Measurements from ENCODE around the gene AMELX.

The AMELX gene

DNA sequence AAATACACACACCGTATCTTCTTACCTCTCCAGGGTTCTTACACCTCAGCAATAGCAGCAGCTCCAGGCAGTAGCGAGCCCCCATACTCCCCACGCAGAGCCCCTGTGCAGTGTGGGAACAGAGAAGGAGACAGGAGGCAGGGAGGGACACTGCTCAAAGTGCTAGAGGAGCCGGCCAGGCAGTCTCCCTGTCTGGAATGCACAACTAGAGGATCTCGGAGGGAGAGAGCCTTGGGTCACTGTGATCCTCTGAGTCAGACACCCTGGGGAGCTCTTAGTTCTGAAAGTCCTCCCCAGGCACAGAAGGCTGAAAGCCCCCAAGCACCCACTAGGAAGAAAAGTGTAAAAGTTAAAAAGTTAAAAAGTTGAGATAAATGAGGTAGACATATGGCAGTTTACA, 16.0 kb downstream of the AMELX start:
- H3K36me3 ChIP-seq (ENCODE audit: control insufficient read depth in 1 of 2, insufficient read depth in 2 of 2, low read length in 2 of 2) = no peaks in the 10 kb centered on the region
- H3K27ac ChIP-seq (ENCODE audit: low read length) = no peak overlapping the region
- no peak overlapping the region for H3K4me3 ChIP-seq (ENCODE audit: low read depth in 1 of 2, low read length in 2 of 2)

DNA sequence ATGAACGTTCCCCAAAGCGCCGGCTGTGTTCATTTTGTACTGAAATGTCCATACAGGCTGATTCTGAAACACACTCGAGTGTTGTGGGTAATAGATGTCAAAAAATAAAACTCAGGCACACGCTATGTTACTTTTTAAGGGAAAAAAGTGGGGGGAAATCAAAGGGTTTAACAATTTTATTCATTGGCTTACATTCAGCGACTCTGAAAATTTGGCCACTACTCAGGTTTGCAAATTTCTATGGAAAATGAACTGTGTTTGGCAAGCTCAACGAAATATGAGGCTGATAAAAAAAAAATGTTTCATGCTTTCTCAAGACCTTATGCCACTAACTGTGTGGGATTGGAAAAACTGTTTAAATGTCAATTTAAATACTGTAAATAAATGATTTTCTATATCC, 18.5 kb downstream of the AMELX start:
- Histone ChIP-seq H3K4me3 (ENCODE audit: low read depth in 1 of 2, low read length in 2 of 2) (no peak overlapping the region), H3K27ac (ENCODE audit: low read length) (no peak overlapping the region), H3K36me3 (ENCODE audit: control insufficient read depth in 1 of 2, insufficient read depth in 2 of 2, low read length in 2 of 2) (no peaks in the 10 kb centered on the region), H3K9me3 (ENCODE audit: control insufficient read depth in 1 of 2, low read length in 2 of 2) (no peaks in the 10 kb centered on the region), H3K4me1 (ENCODE audit: control insufficient read depth in 1 of 2, insufficient read depth in 2 of 2, low read length in 2 of 2) (peaks cover 0 to 3% of the 10 kb centered on the region in 2 donors), H3K27me3 (ENCODE audit: low read depth, low read length) (no peaks in the 10 kb centered on the region)

More for the DNA sequence above, 16.0 kb downstream of the AMELX start:
- Histone ChIP-seq H3K9me3 (ENCODE audit: control insufficient read depth in 1 of 2, low read length in 2 of 2) (no peaks in the 10 kb centered on the region), H3K27me3 (ENCODE audit: low read depth, low read length) (no peaks in the 10 kb centered on the region), H3K4me1 (ENCODE audit: control insufficient read depth in 1 of 2, insufficient read depth in 2 of 2, low read length in 2 of 2) (peaks cover 0 to 9% of the 10 kb centered on the region in 2 donors)

DNA sequence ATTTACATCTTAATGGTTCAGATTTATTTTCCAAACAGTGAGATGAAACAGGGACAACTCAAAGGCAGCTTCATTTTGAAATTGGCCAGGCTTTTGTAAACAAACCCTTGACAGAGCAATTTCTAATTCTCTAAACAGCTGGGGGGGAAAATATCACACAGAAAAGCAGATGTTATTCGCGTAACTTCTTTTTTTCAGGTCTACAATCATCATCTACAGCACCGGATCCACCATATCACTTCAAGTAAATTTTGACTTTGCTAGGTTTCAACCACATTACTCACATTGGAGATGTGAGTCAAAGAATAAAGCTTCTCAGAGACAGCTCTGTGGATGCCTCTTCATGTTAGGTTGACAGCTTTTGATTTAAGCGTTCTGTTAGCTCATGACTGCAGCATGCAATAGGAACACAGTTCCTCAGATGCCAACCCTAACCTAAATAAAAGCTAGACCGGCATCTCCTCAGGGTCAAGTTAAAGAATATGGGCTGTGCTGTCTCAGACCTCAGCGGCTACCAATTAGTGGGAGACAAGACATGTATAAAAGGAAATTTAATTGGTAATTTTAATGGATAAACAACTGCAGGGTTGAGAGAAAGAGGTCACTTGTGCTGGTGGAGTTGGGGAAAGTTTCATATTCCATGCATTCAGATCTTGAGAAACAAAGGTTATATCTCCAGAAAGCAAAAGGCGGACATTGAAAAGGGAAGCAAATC, 26.8 kb downstream of the AMELX start:
- no peaks in the 10 kb centered on the region for H3K36me3 ChIP-seq (ENCODE audit: control insufficient read depth in 1 of 2, insufficient read depth in 2 of 2, low read length in 2 of 2)
- no peak overlapping the region for H3K4me3 ChIP-seq (ENCODE audit: low read depth in 1 of 2, low read length in 2 of 2)
- H3K27ac ChIP-seq (ENCODE audit: low read length) = no peak overlapping the region
- H3K9me3 ChIP-seq (ENCODE audit: control insufficient read depth in 1 of 2, low read length in 2 of 2) = peaks cover 0 to 5% of the 10 kb centered on the region in 2 donors
- no peaks in the 10 kb centered on the region for H3K27me3 ChIP-seq (ENCODE audit: low read depth, low read length)
- H3K4me1 ChIP-seq (ENCODE audit: control insufficient read depth in 1 of 2, insufficient read depth in 2 of 2, low read length in 2 of 2) = peaks cover 0 to 3% of the 10 kb centered on the region in 2 donors

DNA sequence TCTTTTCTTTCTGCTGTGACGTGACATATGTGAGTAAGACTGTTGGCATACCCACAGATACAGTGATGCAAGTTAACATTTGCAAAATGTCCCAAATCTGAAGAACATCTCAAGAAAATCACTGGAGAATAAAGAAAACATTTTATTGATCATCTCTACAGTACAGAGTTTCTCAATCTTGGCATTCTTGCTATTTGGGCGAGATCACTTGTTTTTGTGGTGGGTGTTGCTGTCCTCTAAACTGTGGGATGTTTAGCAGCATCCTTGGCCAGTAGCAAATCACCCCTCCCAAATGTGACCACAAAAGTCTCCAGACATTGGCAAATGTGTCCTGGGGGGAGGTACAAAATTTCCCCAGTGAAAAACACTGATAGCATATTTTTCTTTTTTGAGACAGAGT, 28.8 kb downstream of the AMELX start:
- Histone ChIP-seq H3K27me3 (ENCODE audit: low read depth, low read length) (no peaks in the 10 kb centered on the region), H3K4me3 (ENCODE audit: low read depth in 1 of 2, low read length in 2 of 2) (no peak overlapping the region), H3K9me3 (ENCODE audit: control insufficient read depth in 1 of 2, low read length in 2 of 2) (peaks cover 0 to 5% of the 10 kb centered on the region in 2 donors), H3K27ac (ENCODE audit: low read length) (no peak overlapping the region), H3K36me3 (ENCODE audit: control insufficient read depth in 1 of 2, insufficient read depth in 2 of 2, low read length in 2 of 2) (no peaks in the 10 kb centered on the region), H3K4me1 (ENCODE audit: control insufficient read depth in 1 of 2, insufficient read depth in 2 of 2, low read length in 2 of 2) (peaks cover 0 to 3% of the 10 kb centered on the region in 2 donors)

DNA sequence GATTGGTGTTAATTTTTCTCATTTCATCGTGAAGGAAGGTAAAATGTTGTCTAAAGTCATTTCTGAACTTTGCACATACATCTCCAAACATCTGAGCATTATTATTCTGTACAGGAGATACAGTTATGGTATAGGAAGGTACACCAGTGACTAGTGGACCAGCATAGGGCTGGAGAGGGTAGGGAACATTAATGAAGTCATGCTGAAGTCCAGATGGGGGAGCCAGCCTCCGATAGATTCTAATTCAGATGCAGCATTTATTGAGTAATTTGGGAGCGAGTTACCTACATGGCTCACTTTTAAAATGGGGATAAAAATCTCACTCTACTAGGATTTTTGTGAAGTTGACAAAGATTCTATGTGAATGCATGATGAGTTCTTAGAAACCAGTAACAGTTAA, 34.9 kb downstream of the AMELX start:
- no peak overlapping the region for H3K4me3 ChIP-seq (ENCODE audit: low read depth in 1 of 2, low read length in 2 of 2)
- H3K9me3 ChIP-seq (ENCODE audit: control insufficient read depth in 1 of 2, low read length in 2 of 2) = peaks cover 0 to 5% of the 10 kb centered on the region in 2 donors
- no peak overlapping the region for H3K27ac ChIP-seq (ENCODE audit: low read length)
- no peaks in the 10 kb centered on the region for H3K4me1 ChIP-seq (ENCODE audit: control insufficient read depth in 1 of 2, insufficient read depth in 2 of 2, low read length in 2 of 2)
- H3K36me3 ChIP-seq (ENCODE audit: control insufficient read depth in 1 of 2, insufficient read depth in 2 of 2, low read length in 2 of 2) = no peaks in the 10 kb centered on the region
- H3K27me3 ChIP-seq (ENCODE audit: low read depth, low read length) = no peaks in the 10 kb centered on the region

DNA sequence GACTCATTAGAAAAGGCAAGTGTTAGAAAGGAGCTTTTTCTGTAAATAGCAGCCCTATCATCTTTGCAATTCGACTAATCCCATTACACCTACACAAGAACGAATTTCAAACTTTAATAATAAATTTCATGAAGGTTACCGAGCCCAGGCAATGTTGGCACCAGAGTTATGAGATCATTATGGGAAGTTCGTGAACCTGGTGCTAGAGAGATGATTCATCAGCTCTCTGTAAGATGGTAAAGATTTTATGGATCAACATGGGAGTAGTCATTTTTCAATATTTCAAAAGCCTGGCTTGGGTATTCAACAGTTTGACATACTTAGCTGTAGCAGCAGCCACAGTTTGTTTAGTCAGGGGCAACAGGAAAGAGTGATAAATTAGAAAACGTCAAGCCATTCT, 35.8 kb downstream of the AMELX start:
- Histone ChIP-seq H3K4me3 (ENCODE audit: low read depth in 1 of 2, low read length in 2 of 2) (no peak overlapping the region), H3K9me3 (ENCODE audit: control insufficient read depth in 1 of 2, low read length in 2 of 2) (peaks cover 0 to 4% of the 10 kb centered on the region in 2 donors), H3K4me1 (ENCODE audit: control insufficient read depth in 1 of 2, insufficient read depth in 2 of 2, low read length in 2 of 2) (no peaks in the 10 kb centered on the region), H3K27ac (ENCODE audit: low read length) (no peak overlapping the region), H3K36me3 (ENCODE audit: control insufficient read depth in 1 of 2, insufficient read depth in 2 of 2, low read length in 2 of 2) (no peaks in the 10 kb centered on the region), H3K27me3 (ENCODE audit: low read depth, low read length) (no peaks in the 10 kb centered on the region)

DNA sequence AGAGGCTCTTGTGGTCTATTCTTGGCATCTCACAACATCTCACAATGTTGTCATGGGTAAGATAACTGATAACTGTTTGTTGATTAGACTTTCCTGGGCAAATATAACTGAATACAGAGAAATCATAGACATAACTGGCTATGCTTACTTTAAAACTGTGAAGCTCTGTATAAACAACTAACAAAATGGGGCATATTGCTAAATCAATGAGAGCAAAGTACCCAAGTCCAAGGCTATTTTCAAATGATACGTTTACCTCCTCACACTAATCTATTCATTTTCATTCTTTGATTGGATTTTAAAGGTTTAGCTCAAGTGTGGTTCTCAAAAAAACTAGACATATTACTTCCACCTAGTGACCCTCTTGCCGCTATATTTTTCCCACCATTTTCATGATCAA, 38.6 kb downstream of the AMELX start:
- no peaks in the 10 kb centered on the region for H3K4me1 ChIP-seq (ENCODE audit: control insufficient read depth in 1 of 2, insufficient read depth in 2 of 2, low read length in 2 of 2)

DNA sequence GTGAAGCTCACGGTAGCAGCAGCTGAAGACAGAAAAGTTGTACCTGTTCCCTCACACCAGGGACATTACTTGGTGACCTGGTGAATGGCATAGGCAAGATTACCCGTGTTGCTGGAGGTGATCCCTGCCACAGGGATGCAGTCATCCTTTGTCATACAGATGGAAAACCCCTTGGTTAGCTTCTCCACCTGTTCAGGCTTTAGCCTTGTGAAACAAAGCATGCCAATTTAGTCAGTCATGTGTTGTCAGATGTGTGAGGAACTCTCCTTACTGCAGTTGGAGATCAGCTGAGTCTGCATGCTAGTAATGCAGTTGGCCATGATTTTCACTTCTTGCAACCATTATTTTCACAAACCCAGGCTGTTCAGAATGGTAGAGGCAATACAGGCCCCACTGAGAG, 41.0 kb downstream of the AMELX start:
- Histone ChIP-seq H3K9me3 (ENCODE audit: control insufficient read depth in 1 of 2, low read length in 2 of 2) (no peaks in the 10 kb centered on the region), H3K27ac (ENCODE audit: low read length) (no peak overlapping the region), H3K4me1 (ENCODE audit: control insufficient read depth in 1 of 2, insufficient read depth in 2 of 2, low read length in 2 of 2) (no peaks in the 10 kb centered on the region), H3K4me3 (ENCODE audit: low read depth in 1 of 2, low read length in 2 of 2) (no peak overlapping the region), H3K27me3 (ENCODE audit: low read depth, low read length) (no peaks in the 10 kb centered on the region), H3K36me3 (ENCODE audit: control insufficient read depth in 1 of 2, insufficient read depth in 2 of 2, low read length in 2 of 2) (no peaks in the 10 kb centered on the region)

More for the DNA sequence above, 38.6 kb downstream of the AMELX start:
- Histone ChIP-seq H3K36me3 (ENCODE audit: control insufficient read depth in 1 of 2, insufficient read depth in 2 of 2, low read length in 2 of 2) (no peaks in the 10 kb centered on the region), H3K27me3 (ENCODE audit: low read depth, low read length) (no peaks in the 10 kb centered on the region), H3K9me3 (ENCODE audit: control insufficient read depth in 1 of 2, low read length in 2 of 2) (no peaks in the 10 kb centered on the region), H3K4me3 (ENCODE audit: low read depth in 1 of 2, low read length in 2 of 2) (no peak overlapping the region), H3K27ac (ENCODE audit: low read length) (no peak overlapping the region)

DNA sequence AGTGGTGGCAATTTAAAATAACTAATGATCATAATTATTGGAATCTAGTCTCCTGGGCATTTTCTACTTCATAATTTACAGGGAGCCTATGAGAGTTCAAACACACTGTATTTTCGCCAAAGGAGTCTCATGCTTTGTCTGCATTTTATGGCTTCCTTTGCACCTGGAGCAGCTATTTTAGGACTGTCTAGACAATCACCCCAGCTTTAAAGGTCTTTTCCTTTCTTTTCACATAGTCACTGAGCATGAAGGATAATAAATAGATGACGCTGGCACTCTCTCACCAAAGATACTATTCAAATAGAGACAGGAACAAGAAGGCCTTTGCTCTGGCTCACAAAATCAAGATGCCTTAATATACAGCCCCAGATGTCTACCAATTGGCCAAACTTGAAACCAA, 43.0 kb downstream of the AMELX start:
- no peak overlapping the region for H3K4me3 ChIP-seq (ENCODE audit: low read depth in 1 of 2, low read length in 2 of 2)
- H3K27ac ChIP-seq (ENCODE audit: low read length) = no peak overlapping the region
- H3K4me1 ChIP-seq (ENCODE audit: control insufficient read depth in 1 of 2, insufficient read depth in 2 of 2, low read length in 2 of 2) = no peaks in the 10 kb centered on the region
- no peaks in the 10 kb centered on the region for H3K9me3 ChIP-seq (ENCODE audit: control insufficient read depth in 1 of 2, low read length in 2 of 2)
- H3K27me3 ChIP-seq (ENCODE audit: low read depth, low read length) = no peaks in the 10 kb centered on the region
- H3K36me3 ChIP-seq (ENCODE audit: control insufficient read depth in 1 of 2, insufficient read depth in 2 of 2, low read length in 2 of 2) = no peaks in the 10 kb centered on the region

DNA sequence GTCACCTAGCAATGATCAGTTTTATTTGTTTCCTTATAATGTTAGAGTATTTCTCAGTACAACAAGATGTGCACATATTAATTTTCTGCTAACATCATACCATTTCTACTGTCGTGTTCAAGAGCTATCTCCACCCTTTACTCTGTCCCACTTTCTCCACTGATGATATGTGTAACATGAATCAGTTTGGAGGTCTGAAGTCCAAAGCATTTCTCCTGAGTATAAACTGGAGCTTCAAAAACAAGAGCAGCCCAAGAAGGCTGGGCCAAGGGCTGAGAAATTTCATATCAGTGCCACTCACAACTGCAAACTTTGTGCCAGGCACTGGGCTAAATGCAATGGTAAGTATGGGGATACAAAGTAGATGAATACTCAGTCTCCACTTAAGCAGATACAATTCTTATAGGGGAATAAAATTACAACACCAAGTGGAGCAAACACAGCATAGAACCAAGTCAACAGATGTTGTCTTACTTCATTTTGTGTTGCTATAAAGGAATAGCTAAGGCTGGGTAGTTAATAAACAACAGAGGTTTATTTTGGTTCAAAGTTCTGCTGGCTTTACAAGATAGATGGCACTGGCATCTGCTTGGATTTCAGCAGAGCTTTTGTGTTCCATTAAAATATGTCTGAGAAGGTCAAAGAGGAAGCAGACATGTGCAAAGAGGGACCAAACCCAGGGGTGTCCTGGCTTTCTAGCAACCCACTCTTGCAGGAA, 44.2 kb downstream of the AMELX start:
- Histone ChIP-seq H3K4me3 (ENCODE audit: low read depth in 1 of 2, low read length in 2 of 2) (no peak overlapping the region), H3K27me3 (ENCODE audit: low read depth, low read length) (no peaks in the 10 kb centered on the region), H3K4me1 (ENCODE audit: control insufficient read depth in 1 of 2, insufficient read depth in 2 of 2, low read length in 2 of 2) (no peaks in the 10 kb centered on the region), H3K27ac (ENCODE audit: low read length) (no peak overlapping the region), H3K36me3 (ENCODE audit: control insufficient read depth in 1 of 2, insufficient read depth in 2 of 2, low read length in 2 of 2) (no peaks in the 10 kb centered on the region), H3K9me3 (ENCODE audit: control insufficient read depth in 1 of 2, low read length in 2 of 2) (no peaks in the 10 kb centered on the region)

DNA sequence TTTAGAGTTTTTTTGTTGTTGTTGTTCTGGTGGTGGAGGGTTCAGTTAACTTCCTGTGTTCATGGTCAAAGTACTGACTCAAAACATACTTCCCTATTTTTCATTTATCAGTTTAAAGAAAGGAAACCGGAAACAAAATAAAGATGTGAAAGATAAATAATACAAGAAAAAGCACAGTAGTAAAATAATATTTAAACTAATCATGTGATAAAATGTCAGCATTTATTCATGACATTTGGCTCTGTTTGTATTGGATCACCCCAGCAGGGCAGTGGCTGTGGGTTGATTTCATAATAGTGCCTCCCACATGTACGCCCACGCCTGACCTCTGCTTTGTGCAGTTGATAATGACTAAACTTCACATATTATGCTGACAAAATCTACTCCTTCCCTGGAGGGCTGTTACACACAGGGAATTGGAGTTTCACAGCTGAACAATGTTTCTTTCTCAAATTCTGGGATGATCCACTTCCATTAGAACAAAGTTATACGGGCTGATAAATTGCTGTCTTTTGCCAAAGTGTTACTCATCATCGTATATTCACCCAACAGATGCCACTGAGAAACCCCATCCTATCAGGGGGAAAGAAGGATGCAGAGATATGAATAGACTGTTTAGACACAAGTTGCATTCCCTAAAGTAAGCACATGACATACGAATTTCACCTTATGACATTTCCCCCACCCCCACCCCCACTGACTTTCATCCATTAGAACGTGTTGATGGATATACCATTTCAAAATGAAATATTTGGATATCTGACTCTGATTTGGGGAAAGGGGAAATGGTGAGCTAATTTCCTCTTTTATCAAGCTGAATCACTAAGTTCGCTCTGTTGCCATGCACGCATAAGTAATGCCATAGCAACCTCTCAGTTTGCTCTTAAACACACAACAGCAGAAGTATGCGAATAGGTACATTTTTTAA, 48.3 kb downstream of the AMELX start:
- peak overlapping the region; percentile 83 for H3K27ac ChIP-seq (ENCODE audit: low read length)
- H3K9me3 ChIP-seq (ENCODE audit: control insufficient read depth in 1 of 2, low read length in 2 of 2) = no peaks in the 10 kb centered on the region
- H3K4me3 ChIP-seq (ENCODE audit: low read depth in 1 of 2, low read length in 2 of 2) = no peak overlapping the region
- H3K27me3 ChIP-seq (ENCODE audit: low read depth, low read length) = no peaks in the 10 kb centered on the region
- no peaks in the 10 kb centered on the region for H3K4me1 ChIP-seq (ENCODE audit: control insufficient read depth in 1 of 2, insufficient read depth in 2 of 2, low read length in 2 of 2)
- H3K36me3 ChIP-seq (ENCODE audit: control insufficient read depth in 1 of 2, insufficient read depth in 2 of 2, low read length in 2 of 2) = no peaks in the 10 kb centered on the region
